ENCODE results near the gene PLEKHA7.

DNA sequence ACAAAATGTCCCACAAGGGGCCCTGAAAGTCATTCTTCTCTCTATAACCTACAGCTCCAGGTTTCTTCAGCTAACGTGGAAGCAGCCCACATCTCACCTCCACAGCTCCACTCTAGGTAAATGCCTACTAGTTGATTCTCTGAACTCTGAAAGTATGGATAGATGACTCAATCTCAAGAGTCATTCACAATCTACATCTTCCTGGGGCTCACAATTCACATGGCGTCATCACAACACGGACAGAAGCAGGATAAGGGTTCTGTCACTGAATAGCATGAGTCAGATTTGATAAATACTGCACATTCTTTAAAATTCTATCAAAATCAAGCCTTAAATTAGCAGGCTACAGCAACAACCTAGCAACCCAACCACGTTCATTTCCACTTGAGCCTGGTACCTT, 96.3 kb downstream of the PLEKHA7 start:
- TF ChIP-seq, protein P1, sequence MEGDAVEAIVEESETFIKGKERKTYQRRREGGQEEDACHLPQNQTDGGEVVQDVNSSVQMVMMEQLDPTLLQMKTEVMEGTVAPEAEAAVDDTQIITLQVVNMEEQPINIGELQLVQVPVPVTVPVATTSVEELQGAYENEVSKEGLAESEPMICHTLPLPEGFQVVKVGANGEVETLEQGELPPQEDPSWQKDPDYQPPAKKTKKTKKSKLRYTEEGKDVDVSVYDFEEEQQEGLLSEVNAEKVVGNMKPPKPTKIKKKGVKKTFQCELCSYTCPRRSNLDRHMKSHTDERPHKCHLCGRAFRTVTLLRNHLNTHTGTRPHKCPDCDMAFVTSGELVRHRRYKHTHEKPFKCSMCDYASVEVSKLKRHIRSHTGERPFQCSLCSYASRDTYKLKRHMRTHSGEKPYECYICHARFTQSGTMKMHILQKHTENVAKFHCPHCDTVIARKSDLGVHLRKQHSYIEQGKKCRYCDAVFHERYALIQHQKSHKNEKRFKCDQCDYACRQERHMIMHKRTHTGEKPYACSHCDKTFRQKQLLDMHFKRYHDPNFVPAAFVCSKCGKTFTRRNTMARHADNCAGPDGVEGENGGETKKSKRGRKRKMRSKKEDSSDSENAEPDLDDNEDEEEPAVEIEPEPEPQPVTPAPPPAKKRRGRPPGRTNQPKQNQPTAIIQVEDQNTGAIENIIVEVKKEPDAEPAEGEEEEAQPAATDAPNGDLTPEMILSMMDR (IDR thresholded peaks at IDR 0.05), result no peak
- no peak for TF ChIP-seq POLR2A (IDR thresholded peaks at IDR 0.05)
- no peak for TF ChIP-seq EP300 (IDR thresholded peaks at IDR 0.05)
- no peak for TF ChIP-seq POLR2AphosphoS5 (IDR thresholded peaks at IDR 0.05)

Data from upper lobe of left lung (tissue), 4 donors.